DMS79 (cell line): Measurements from ENCODE around the gene INHBC.

Experiments
- DNase-seq: peaks from one replicate; lab custom pipeline; 2025; lab: John Stamatoyannopoulos, UW

The INHBC gene

GRCh38 chr12:57454566-57455373 is 20.2 kb downstream of the INHBC start, which contains the start of gene INHBE:
INHBE (plus strand) TSS chr12:57455307; CDS start chr12:57455537, 230 bp downstream.
- DNase-seq, result peak; percentile 59

- no peak for DNase-seq
Observed at GRCh38 chr12:57455374-57456144, 21.0 kb downstream of the INHBC start.

GRCh38 chr12:57456145-57456700 is 21.6 kb downstream of the INHBC start:
- DNase-seq, result peak; percentile 28

GRCh38 chr12:57456737-57457490 is 22.3 kb downstream of the INHBC start:
- no peak for DNase-seq

GRCh38 chr12:57458665-57459054 is 24.1 kb downstream of the INHBC start:
- DNase-seq, result no peak

GRCh38 chr12:57459055-57459749 is 24.6 kb downstream of the INHBC start:
- peak; percentile 88 for DNase-seq

GRCh38 chr12:57459750-57460467 is 25.3 kb downstream of the INHBC start, which contains the start of gene GLI1:
GLI1 (plus strand) TSS chr12:57459785; CDS start chr12:57463692, 3,907 bp downstream.
- DNase-seq, result no peak

- DNase-seq, result no peak
Observed at GRCh38 chr12:57460468-57460784, 25.8 kb downstream of the INHBC start.

GRCh38 chr12:57460841-57461275 is 26.3 kb downstream of the INHBC start:
- DNase-seq, result no peak

- DNase-seq, result no peak
Observed at GRCh38 chr12:57461276-57461916, 26.8 kb downstream of the INHBC start.

- no peak for DNase-seq
Observed at GRCh38 chr12:57461917-57462250, 27.3 kb downstream of the INHBC start.

- peak; percentile 69 for DNase-seq
Observed at GRCh38 chr12:57462251-57462911, 27.8 kb downstream of the INHBC start.

- DNase-seq, result no peak
Observed at GRCh38 chr12:57462912-57463253, 28.3 kb downstream of the INHBC start.

GRCh38 chr12:57464569-57464968 is 30.0 kb downstream of the INHBC start:
- DNase-seq, result no peak

- no peak for DNase-seq
Observed at GRCh38 chr12:57465030-57465746, 30.6 kb downstream of the INHBC start.

GRCh38 chr12:57465747-57466505 is 31.3 kb downstream of the INHBC start:
- DNase-seq, result no peak

GRCh38 chr12:57467212-57467874 is 32.8 kb downstream of the INHBC start:
- DNase-seq, result no peak

GRCh38 chr12:57467915-57468314 is 33.3 kb downstream of the INHBC start:
- DNase-seq, result no peak
